H9 (cell line): ENCODE data around the gene CHN1. TPM values are rescaled to one million over a fixed set of nuclear protein-coding genes. Genes with fewer than 3 reads are reported as not detected.

Source experiments
- DNase-seq: peaks from one replicate; pipeline ENCODE4 v3.0.0-alpha.2; 2017
- H2AFZ ChIP-seq: one replicate; pipeline ENCODE4 v1.6.1; 2013; ENCODE audit warnings: mild to moderate bottlenecking, low read length, control low read depth, moderate library complexity
- H2AK5ac ChIP-seq: 2 replicates; pipeline ENCODE4 v1.6.1; 2013; ENCODE audit warnings: low read length, control low read depth, mixed read lengths; ENCODE audit not compliant: insufficient read length
- H2BK120ac ChIP-seq: one replicate; pipeline ENCODE4 v1.6.1; 2013; ENCODE audit warnings: low read depth, mild to moderate bottlenecking, low read length, control low read depth, inconsistent platforms; ENCODE audit not compliant: poor library complexity, severe bottlenecking
- H2BK12ac ChIP-seq: 2 replicates; pipeline ENCODE4 v1.6.1; 2013; ENCODE audit warnings: low read length, control low read depth, mixed read lengths, low read depth; ENCODE audit not compliant: insufficient read length
- H2BK15ac ChIP-seq: 2 replicates; pipeline ENCODE4 v1.6.1; 2013; ENCODE audit warnings: low read depth, low read length, control low read depth
- H2BK20ac ChIP-seq: one replicate; pipeline ENCODE4 v1.6.1; 2013; ENCODE audit warnings: low read depth, mild to moderate bottlenecking, low read length, control low read depth, inconsistent platforms; ENCODE audit not compliant: poor library complexity, severe bottlenecking
- H2BK5ac ChIP-seq: 2 replicates; pipeline ENCODE4 v1.6.1; 2013; ENCODE audit warnings: low read length, control low read depth, mixed read lengths; ENCODE audit not compliant: insufficient read length
- H3K14ac ChIP-seq: 2 replicates; pipeline ENCODE4 v1.6.1; 2013; ENCODE audit warnings: low read length, control low read depth; ENCODE audit not compliant: insufficient read depth
- H3K18ac ChIP-seq: 2 replicates; pipeline ENCODE4 v1.6.1; 2013; ENCODE audit warnings: low read depth, mild to moderate bottlenecking, mixed read lengths, low read length, control low read depth; ENCODE audit not compliant: insufficient read length
- H3K23ac ChIP-seq: 2 replicates; pipeline ENCODE4 v1.6.1; 2013; ENCODE audit warnings: low read length, control low read depth, mixed read lengths, low read depth; ENCODE audit not compliant: insufficient read length
- H3K23me2 ChIP-seq: 2 replicates; pipeline ENCODE4 v1.6.1; 2013; ENCODE audit warnings: low read depth, mild to moderate bottlenecking, mixed read lengths, low read length, control low read depth; ENCODE audit not compliant: insufficient read length, poor library complexity, severe bottlenecking
- H3K27ac ChIP-seq: 2 replicates; pipeline ENCODE4 v1.5.1; 2013; ENCODE audit warnings: low read length, control low read depth, mixed read lengths, low read depth; ENCODE audit not compliant: insufficient read length
- H3K27me3 ChIP-seq: 2 replicates; pipeline ENCODE4 v1.6.1; 2013; ENCODE audit warnings: low read length, control low read depth, inconsistent platforms; ENCODE audit not compliant: insufficient read depth
- H3K4ac ChIP-seq: 2 replicates; pipeline ENCODE4 v1.6.1; 2013; ENCODE audit warnings: low read depth, mild to moderate bottlenecking, control low read depth, inconsistent platforms, low read length, moderate library complexity
- H3K4me1 ChIP-seq: 2 replicates; pipeline ENCODE4 v1.6.1; 2013; ENCODE audit warnings: low read length, control low read depth, inconsistent platforms; ENCODE audit not compliant: insufficient read depth
- H3K4me2 ChIP-seq: 2 replicates; pipeline ENCODE4 v1.6.1; 2013; ENCODE audit warnings: low read length, control low read depth, mixed read lengths; ENCODE audit not compliant: insufficient read length, insufficient read depth
- H3K56ac ChIP-seq: 2 replicates; pipeline ENCODE4 v1.6.1; 2013; ENCODE audit warnings: low read depth, mild to moderate bottlenecking, mixed read lengths, low read length, control low read depth; ENCODE audit not compliant: insufficient read length
- H3K79me1 ChIP-seq: 2 replicates; pipeline ENCODE4 v1.6.1; 2013; ENCODE audit warnings: low read depth, mild to moderate bottlenecking, moderate library complexity, low read length, control low read depth, inconsistent platforms; ENCODE audit not compliant: insufficient read depth, poor library complexity, severe bottlenecking
- H3K79me2 ChIP-seq: 2 replicates; pipeline ENCODE4 v1.6.1; 2013; ENCODE audit warnings: low read length, control low read depth, inconsistent platforms; ENCODE audit not compliant: insufficient read depth
- H3K9ac ChIP-seq: 2 replicates; pipeline ENCODE4 v1.6.1; 2013; ENCODE audit warnings: low read length, control low read depth, mixed read lengths; ENCODE audit not compliant: insufficient read length; ENCODE audit errors: extremely low read depth
- H3K9me3 ChIP-seq: one replicate; pipeline ENCODE4 v1.6.1; 2013; ENCODE audit warnings: low read depth, low read length, inconsistent platforms; ENCODE audit not compliant: control insufficient read depth
- H3T11ph ChIP-seq: one replicate; pipeline ENCODE4 v1.6.1; 2013; ENCODE audit warnings: mild to moderate bottlenecking, low read length, control low read depth, inconsistent platforms
- H4K20me1 ChIP-seq: one replicate; pipeline ENCODE4 v1.6.1; 2013; ENCODE audit not compliant: control insufficient read depth, insufficient read length, insufficient read depth
- H4K5ac ChIP-seq: 2 replicates; pipeline ENCODE4 v1.6.1; 2013; ENCODE audit warnings: low read depth, mild to moderate bottlenecking, mixed read lengths, low read length, control low read depth; ENCODE audit not compliant: insufficient read length
- H4K8ac ChIP-seq: replicated peaks from 2 replicates; pipeline ENCODE4 v1.6.1; 2013; ENCODE audit warnings: low read length, control low read depth, mixed read lengths, low read depth; ENCODE audit not compliant: insufficient read length
- H4K91ac ChIP-seq: 2 replicates; pipeline ENCODE4 v1.6.1; 2013; ENCODE audit warnings: low read depth, mild to moderate bottlenecking, moderate library complexity, mixed read lengths, low read length, control low read depth; ENCODE audit not compliant: insufficient read length
- H3K27ac Mint-ChIP-seq, 3 experiments: 2 replicates in 2 of 3; 3 replicates in 1 of 3; pipeline ENCODE4 v1.8.0; 2020 to 2021; ENCODE audit warnings: mixed read lengths in 3 of 3, mild to moderate bottlenecking in 1 of 3, moderate library complexity in 1 of 3
- H3K27me3 Mint-ChIP-seq: 2 replicates; pipeline ENCODE4 v1.8.0; 2021; ENCODE audit warnings: low read depth, mild to moderate bottlenecking, moderate library complexity, mixed read lengths
- H3K36me3 Mint-ChIP-seq, 3 experiments: 2 replicates in 2 of 3; 3 replicates in 1 of 3; pipeline ENCODE4 v1.8.0; 2020 to 2021; ENCODE audit warnings: low read depth in 3 of 3, mixed read lengths in 3 of 3; ENCODE audit not compliant: insufficient read depth in 1 of 3
- H3K4me1 Mint-ChIP-seq, 2 experiments: 2 replicates each; pipeline ENCODE4 v1.8.0; 2020; ENCODE audit warnings: mixed read lengths in 2 of 2
- H3K4me3 Mint-ChIP-seq, 2 experiments: 2 replicates in 1 of 2; 3 replicates in 1 of 2; pipeline ENCODE4 v1.8.0; 2020 to 2021; ENCODE audit warnings: mild to moderate bottlenecking in 2 of 2, mixed read lengths in 2 of 2, moderate library complexity in 1 of 2
- H3K9me3 Mint-ChIP-seq, 2 experiments: 2 replicates in 1 of 2; 3 replicates in 1 of 2; pipeline ENCODE4 v1.8.0; 2020; ENCODE audit warnings: mild to moderate bottlenecking in 2 of 2, mixed read lengths in 2 of 2, moderate library complexity in 1 of 2
- CTCF ChIP-seq: fragments of 200-600 bp; sonication (generic); conservative IDR thresholded peaks from 3 replicates; pipeline ENCODE4 v1.8.0; 2021; ENCODE audit warnings: antibody characterized with exemption, mild to moderate bottlenecking
- WGBS: extraction: QIAGEN DNeasy Blood & Tissue Kit; methylation state at CpG from one replicate; pipeline ENCODE4 v1.1.7; 2013; ENCODE audit warnings: missing lambda C conversion rate, low lambda C conversion rate, mixed read lengths; ENCODE audit not compliant: insufficient read length; ENCODE audit errors: extremely low coverage; 5-methylcytosine and 5-hydroxymethylcytosine counted together
- total RNA-seq: library from RNA; stranded (reverse); gene quantifications from 2 replicates; pipeline ENCODE4 v1.2.1, GENCODE V29; 2021

Gene CHN1
- total RNA-seq, 1 experiment from 2014 or later = 33.9 TPM

DNA sequence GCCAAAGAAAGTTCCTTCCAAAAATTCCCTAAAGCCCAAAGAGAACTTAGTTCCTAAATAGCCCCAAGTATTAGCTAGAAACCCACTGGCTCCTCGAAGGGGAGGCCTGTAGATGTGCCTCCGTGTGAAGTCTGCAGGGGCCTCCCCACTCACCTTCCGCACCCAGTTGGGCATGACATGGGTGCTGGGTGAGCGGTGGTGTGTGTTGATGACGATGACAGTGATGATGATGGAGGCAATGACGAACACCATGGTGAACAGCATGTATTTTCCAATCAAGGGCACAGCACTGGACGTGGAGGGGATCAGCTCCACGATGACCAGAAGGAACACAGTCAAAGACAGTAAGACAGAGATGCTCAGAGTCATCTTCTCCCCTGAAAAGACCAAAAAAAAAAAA is 255.4 kb downstream of the CHN1 start:
- H3K23ac ChIP-seq = no peak overlapping the region
- H3K18ac ChIP-seq = no peak overlapping the region
- Mint-ChIP-seq H3K27me3 (no peaks in the 10 kb centered on the region), H3K9me3 (no peaks in the 10 kb centered on the region), H3K4me3 (no peak overlapping the region), H3K27ac (peak overlapping the region in 1 of 3 experiments; percentile 82; a peak in 3 of 7 replicates), H3K4me1 (peaks cover 17 to 27% of the 10 kb centered on the region in 2 experiments), H3K36me3 (no peaks in the 10 kb centered on the region; a peak in 1 of 7 replicates)
- peaks cover 2% of the 10 kb centered on the region; the same call in 1 of the 2 replicates for H3K4me1 ChIP-seq
- no peak overlapping the region for H3K56ac ChIP-seq
- no peak overlapping the region for H2AFZ ChIP-seq
- H2BK120ac ChIP-seq = no peak overlapping the region
- H4K91ac ChIP-seq = no peak overlapping the region
- no peaks in the 10 kb centered on the region for H3K79me2 ChIP-seq
- no peak overlapping the region for H3K4me2 ChIP-seq
- H3K79me1 ChIP-seq = no peaks in the 10 kb centered on the region
- H4K5ac ChIP-seq = no peak overlapping the region
- no peak overlapping the region for H3K9ac ChIP-seq
- H2BK15ac ChIP-seq = no peak overlapping the region
- H3K23me2 ChIP-seq = no peaks in the 10 kb centered on the region
- no peak overlapping the region for H3K14ac ChIP-seq
- no peak overlapping the region for H3K27ac ChIP-seq
- no peak overlapping the region for H4K8ac ChIP-seq
- no peaks in the 10 kb centered on the region for H4K20me1 ChIP-seq
- no peak overlapping the region for H2AK5ac ChIP-seq
- H3K27me3 ChIP-seq = no peaks in the 10 kb centered on the region
- no peaks in the 10 kb centered on the region for H3K9me3 ChIP-seq
- no peak overlapping the region for H3K4ac ChIP-seq
- DNase-seq = no peak
- no peak overlapping the region for H2BK20ac ChIP-seq
- WGBS = no CpG with 5 or more reads among the region's 8 CpGs
- H2BK5ac ChIP-seq = no peak overlapping the region
- H2BK12ac ChIP-seq = no peak overlapping the region
- H3T11ph ChIP-seq = no peak overlapping the region
- TF ChIP-seq CTCF = no peak
